Measurements from ENCODE around the gene PIN4.

DNA sequence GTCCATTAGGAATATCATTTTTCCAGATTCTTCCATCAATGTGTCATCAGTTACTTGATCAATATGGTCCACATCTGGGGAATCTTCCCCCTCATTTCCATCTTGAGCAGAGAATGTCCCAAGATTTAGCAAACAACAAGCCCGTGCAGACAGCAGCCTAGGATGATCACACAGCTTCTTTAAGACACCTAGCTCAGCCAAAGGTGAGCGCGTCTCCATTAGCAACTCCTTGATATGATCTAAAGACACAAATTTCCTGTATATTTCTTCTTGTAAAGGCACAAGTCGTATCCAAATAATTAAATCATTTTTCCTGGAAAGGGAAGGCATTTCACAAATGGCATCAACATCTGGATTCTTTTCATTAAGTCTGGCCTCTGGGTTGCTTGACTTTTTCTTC, 25.8 kb downstream of the PIN4 start:
- TF ChIP-seq, protein P1, sequence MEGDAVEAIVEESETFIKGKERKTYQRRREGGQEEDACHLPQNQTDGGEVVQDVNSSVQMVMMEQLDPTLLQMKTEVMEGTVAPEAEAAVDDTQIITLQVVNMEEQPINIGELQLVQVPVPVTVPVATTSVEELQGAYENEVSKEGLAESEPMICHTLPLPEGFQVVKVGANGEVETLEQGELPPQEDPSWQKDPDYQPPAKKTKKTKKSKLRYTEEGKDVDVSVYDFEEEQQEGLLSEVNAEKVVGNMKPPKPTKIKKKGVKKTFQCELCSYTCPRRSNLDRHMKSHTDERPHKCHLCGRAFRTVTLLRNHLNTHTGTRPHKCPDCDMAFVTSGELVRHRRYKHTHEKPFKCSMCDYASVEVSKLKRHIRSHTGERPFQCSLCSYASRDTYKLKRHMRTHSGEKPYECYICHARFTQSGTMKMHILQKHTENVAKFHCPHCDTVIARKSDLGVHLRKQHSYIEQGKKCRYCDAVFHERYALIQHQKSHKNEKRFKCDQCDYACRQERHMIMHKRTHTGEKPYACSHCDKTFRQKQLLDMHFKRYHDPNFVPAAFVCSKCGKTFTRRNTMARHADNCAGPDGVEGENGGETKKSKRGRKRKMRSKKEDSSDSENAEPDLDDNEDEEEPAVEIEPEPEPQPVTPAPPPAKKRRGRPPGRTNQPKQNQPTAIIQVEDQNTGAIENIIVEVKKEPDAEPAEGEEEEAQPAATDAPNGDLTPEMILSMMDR (IDR thresholded peaks at IDR 0.05): no peak
- no peak for TF ChIP-seq POLR2A (IDR thresholded peaks at IDR 0.05)
- no peak for TF ChIP-seq POLR2AphosphoS5 (IDR thresholded peaks at IDR 0.05)
